Thyroid gland (tissue), 4 donors: Measurements from ENCODE around the gene DENND4C.

Experiments
- POLR2A ChIP-seq, 2 donors: fragments of 450-650 bp; IDR thresholded peaks; one replicate each; pipeline ENCODE4 v1.6.1; 2017; ENCODE audit warnings: antibody characterized with exemption in 2 of 2, mild to moderate bottlenecking in 2 of 2, moderate library complexity in 1 of 2
- TF ChIP-seq, protein P1 (sequence below), 6 experiments: fragments of 200-600 bp in 3 of 6; fragments of 450-650 bp in 3 of 6; sonication (generic) in 3 of 6; IDR thresholded peaks; one replicate each; pipeline ENCODE4 v1.5.1; 2016 to 2019; ENCODE audit warnings: antibody characterized with exemption in 6 of 6, mild to moderate bottlenecking in 2 of 6, inconsistent platforms in 1 of 6, moderate library complexity in 1 of 6

- TF ChIP-seq POLR2A (IDR thresholded peaks at IDR 0.05), result no peak
- TF ChIP-seq, protein P1, sequence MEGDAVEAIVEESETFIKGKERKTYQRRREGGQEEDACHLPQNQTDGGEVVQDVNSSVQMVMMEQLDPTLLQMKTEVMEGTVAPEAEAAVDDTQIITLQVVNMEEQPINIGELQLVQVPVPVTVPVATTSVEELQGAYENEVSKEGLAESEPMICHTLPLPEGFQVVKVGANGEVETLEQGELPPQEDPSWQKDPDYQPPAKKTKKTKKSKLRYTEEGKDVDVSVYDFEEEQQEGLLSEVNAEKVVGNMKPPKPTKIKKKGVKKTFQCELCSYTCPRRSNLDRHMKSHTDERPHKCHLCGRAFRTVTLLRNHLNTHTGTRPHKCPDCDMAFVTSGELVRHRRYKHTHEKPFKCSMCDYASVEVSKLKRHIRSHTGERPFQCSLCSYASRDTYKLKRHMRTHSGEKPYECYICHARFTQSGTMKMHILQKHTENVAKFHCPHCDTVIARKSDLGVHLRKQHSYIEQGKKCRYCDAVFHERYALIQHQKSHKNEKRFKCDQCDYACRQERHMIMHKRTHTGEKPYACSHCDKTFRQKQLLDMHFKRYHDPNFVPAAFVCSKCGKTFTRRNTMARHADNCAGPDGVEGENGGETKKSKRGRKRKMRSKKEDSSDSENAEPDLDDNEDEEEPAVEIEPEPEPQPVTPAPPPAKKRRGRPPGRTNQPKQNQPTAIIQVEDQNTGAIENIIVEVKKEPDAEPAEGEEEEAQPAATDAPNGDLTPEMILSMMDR (IDR thresholded peaks at IDR 0.05), result no peak
Observed at GRCh38 chr9:19233344-19233743, 2.9 kb downstream of the DENND4C start.
